Liver (tissue), 9 donors: ENCODE data around the gene SCAI. TPM values are rescaled to one million over a fixed set of nuclear protein-coding genes. Genes with fewer than 3 reads are reported as not detected.

Experiments
- DNase-seq: peaks from one replicate; pipeline ENCODE4 v3.0.0-alpha.2; 2017; ENCODE audit warnings: low spot score
- H3K27ac ChIP-seq, 2 donors: one replicate each; pipeline ENCODE4 v1.7.0; 2013; ENCODE audit warnings: inconsistent platforms in 2 of 2, low read length in 2 of 2, control low read depth in 1 of 2, low read depth in 1 of 2, mild to moderate bottlenecking in 1 of 2
- H3K27me3 ChIP-seq, 4 donors: one replicate each; pipeline versions ENCODE4 v1.6.1 to v1.7.0; 2013; ENCODE audit warnings: low read length in 3 of 4, inconsistent platforms in 1 of 4, mild to moderate bottlenecking in 1 of 4, moderate library complexity in 1 of 4; ENCODE audit not compliant: control insufficient read depth in 4 of 4, insufficient read depth in 4 of 4
- H3K36me3 ChIP-seq, 4 donors: one replicate each; pipeline versions ENCODE4 v1.6.1 to v1.7.0; 2013; ENCODE audit warnings: low read length in 3 of 4, mild to moderate bottlenecking in 3 of 4, low read depth in 1 of 4, moderate library complexity in 1 of 4; ENCODE audit not compliant: control insufficient read depth in 4 of 4, insufficient read depth in 3 of 4
- H3K4me1 ChIP-seq, 4 donors: one replicate each; pipeline versions ENCODE4 v1.6.1 to v1.7.0; 2013; ENCODE audit warnings: low read length in 3 of 4, mild to moderate bottlenecking in 3 of 4, moderate library complexity in 1 of 4; ENCODE audit not compliant: control insufficient read depth in 4 of 4, insufficient read depth in 4 of 4
- H3K4me3 ChIP-seq, 3 donors: one replicate each; pipeline versions ENCODE4 v1.6.1 to v1.7.0; 2013; ENCODE audit warnings: low read length in 3 of 3, control low read depth in 1 of 3, low read depth in 1 of 3, mild to moderate bottlenecking in 1 of 3
- H3K9ac ChIP-seq, 2 donors: one replicate each; pipeline ENCODE4 v1.7.0; 2013; ENCODE audit warnings: low read length in 2 of 2, mild to moderate bottlenecking in 2 of 2, moderate library complexity in 2 of 2, control low read depth in 1 of 2, low read depth in 1 of 2
- H3K9me3 ChIP-seq, 4 donors: one replicate each; pipeline versions ENCODE4 v1.6.1 to v1.7.0; 2013; ENCODE audit warnings: low read length in 3 of 4; ENCODE audit not compliant: control insufficient read depth in 4 of 4
- ATF3 ChIP-seq: IDR thresholded peaks from 2 replicates; pipeline ENCODE4 v1.6.1; 2016; ENCODE audit warnings: antibody characterized with exemption
- EGR1 ChIP-seq, 2 donors: IDR thresholded peaks; 2 replicates each; pipeline ENCODE4 v1.6.1; 2016 to 2018; ENCODE audit warnings: antibody characterized with exemption in 2 of 2, low read depth in 2 of 2
- FOXA2 ChIP-seq: IDR thresholded peaks from 2 replicates; pipeline ENCODE4 v1.6.1; 2016; ENCODE audit warnings: antibody characterized with exemption
- GABPA ChIP-seq, 2 donors: IDR thresholded peaks in 1 of 2; conservative IDR thresholded peaks in 1 of 2; 2 replicates each; pipeline ENCODE4 v1.6.1; 2016; ENCODE audit warnings: antibody characterized with exemption in 2 of 2, mild to moderate bottlenecking in 1 of 2, moderate library complexity in 1 of 2
- HNF4A ChIP-seq, 2 donors: conservative IDR thresholded peaks; 2 replicates each; pipeline ENCODE4 v1.6.1; 2016; ENCODE audit warnings: antibody characterized with exemption in 2 of 2, mild to moderate bottlenecking in 2 of 2
- HNF4G ChIP-seq: IDR thresholded peaks from 2 replicates; pipeline ENCODE4 v1.6.1; 2016; ENCODE audit warnings: antibody characterized with exemption
- JUND ChIP-seq, 2 donors: IDR thresholded peaks; 2 replicates each; pipeline ENCODE4 v1.6.1; 2016; ENCODE audit warnings: antibody characterized with exemption in 2 of 2
- MAX ChIP-seq: IDR thresholded peaks from 2 replicates; pipeline ENCODE4 v1.6.1; 2016; ENCODE audit warnings: antibody characterized with exemption
- NR2F2 ChIP-seq: IDR thresholded peaks from 2 replicates; pipeline ENCODE4 v1.6.1; 2016; ENCODE audit warnings: antibody characterized with exemption
- RAD21 ChIP-seq, 2 donors: IDR thresholded peaks; 2 replicates each; pipeline ENCODE4 v1.6.1; 2016; ENCODE audit warnings: antibody characterized with exemption in 2 of 2, mild to moderate bottlenecking in 2 of 2
- RXRA ChIP-seq, 2 donors: IDR thresholded peaks; 2 replicates each; pipeline ENCODE4 v1.6.1; 2017 to 2018; ENCODE audit warnings: antibody characterized with exemption in 2 of 2, mild to moderate bottlenecking in 1 of 2
- SP1 ChIP-seq: IDR thresholded peaks from 2 replicates; pipeline ENCODE4 v1.6.1; 2018; ENCODE audit warnings: antibody characterized with exemption, mild to moderate bottlenecking
- TAF1 ChIP-seq: conservative IDR thresholded peaks from 2 replicates; pipeline ENCODE4 v1.6.1; 2016; ENCODE audit warnings: antibody characterized with exemption, mild to moderate bottlenecking
- YY1 ChIP-seq: IDR thresholded peaks from 2 replicates; pipeline ENCODE4 v1.6.1; 2016; ENCODE audit warnings: antibody characterized with exemption, mild to moderate bottlenecking
- ZBTB33 ChIP-seq: IDR thresholded peaks from 2 replicates; pipeline ENCODE4 v1.6.1; 2016; ENCODE audit warnings: antibody characterized with exemption
- WGBS: extraction: QIAGEN DNeasy Blood & Tissue Kit; methylation state at CpG from one replicate; pipeline ENCODE4 v1.1.7; 2013; 5-methylcytosine and 5-hydroxymethylcytosine counted together
- polyA plus RNA-seq, 2 donors: library from polyadenylated mRNA; stranded (reverse) in 1 of 2; unstranded in 1 of 2; fragments of 200-250 nt in 1 of 2; fragments of >200 nt in 1 of 2; fragmentation: Nextera tagmentation in 1 of 2; extraction: Ambion mirVana in 1 of 2; gene quantifications; one replicate each; pipeline versions ENCODE4 v1.2.1 to v1.2.3, GENCODE V29; 2013 to 2015
- total RNA-seq, 2 donors: library from RNA; depleted of rRNA; stranded (reverse); fragments of >200 nt; gene quantifications; one replicate each; pipeline ENCODE4 v1.2.3, GENCODE V29; 2014
- donor health status: healthy.
- donor health status: healthy.
- donor health status: healthy.
- donor health status: healthy.
- donor health status: healthy.

SCAI gene
- total and polyA plus RNA-seq, 4 donors = 0.24 to 5.3 (median 1.6) TPM

- TF ChIP-seq RXRA (IDR thresholded peaks at IDR 0.05) = no peak
- TF ChIP-seq MAX = no peak
- no peak for TF ChIP-seq FOXA2
- TF ChIP-seq GABPA (IDR thresholded peaks at IDR 0.05 in 1 of 2, conservative IDR thresholded peaks at IDR 0.05 in 1 of 2) = no peak
Observed at GRCh38 chr9:124980431-124980830, 162.9 kb downstream of the SCAI start (continued).

GRCh38 chr9:124975131-124975530 is 168.2 kb downstream of the SCAI start:
- Histone ChIP-seq H3K36me3 (peaks cover 0 to 3% (median 1%) of the 10 kb centered on the region in 4 donors), H3K9me3 (no peaks in the 10 kb centered on the region), H3K4me3 (no peak overlapping the region), H3K27me3 (no peaks in the 10 kb centered on the region), H3K4me1 (no peaks in the 10 kb centered on the region), H3K9ac (no peak overlapping the region), H3K27ac (no peak overlapping the region)
- DNase-seq = no peak
- 70% methylated on average over 2 of the region's 2 CpGs for WGBS
- TF ChIP-seq FOXA2 (no peak), HNF4G (no peak), YY1 (no peak), RXRA (IDR thresholded peaks at IDR 0.05) (no peak), RAD21 (IDR thresholded peaks at IDR 0.05) (no peak), EGR1 (IDR thresholded peaks at IDR 0.05; ENCODE audit: low read depth in 2 of 2) (no peak), ATF3 (no peak), NR2F2 (no peak), JUND (IDR thresholded peaks at IDR 0.05) (no peak), ZBTB33 (no peak), HNF4A (conservative IDR thresholded peaks at IDR 0.05) (no peak), GABPA (IDR thresholded peaks at IDR 0.05 in 1 of 2, conservative IDR thresholded peaks at IDR 0.05 in 1 of 2) (no peak), SP1 (no peak), MAX (no peak), TAF1 (no peak)

GRCh38 chr9:124973807-124974206 is 169.5 kb downstream of the SCAI start:
- Histone ChIP-seq H3K9me3 (no peaks in the 10 kb centered on the region), H3K4me3 (no peak overlapping the region), H3K27me3 (no peaks in the 10 kb centered on the region), H3K9ac (no peak overlapping the region), H3K4me1 (no peaks in the 10 kb centered on the region), H3K36me3 (peaks cover 0 to 3% (median 1%) of the 10 kb centered on the region in 4 donors), H3K27ac (no peak overlapping the region)
- DNase-seq = no peak
- TF ChIP-seq FOXA2 (no peak), ATF3 (no peak)
- WGBS = 97% methylated on average over 6 of the region's 6 CpGs
